Measurements from ENCODE around the gene CPLANE2.

Gene CPLANE2

DNA sequence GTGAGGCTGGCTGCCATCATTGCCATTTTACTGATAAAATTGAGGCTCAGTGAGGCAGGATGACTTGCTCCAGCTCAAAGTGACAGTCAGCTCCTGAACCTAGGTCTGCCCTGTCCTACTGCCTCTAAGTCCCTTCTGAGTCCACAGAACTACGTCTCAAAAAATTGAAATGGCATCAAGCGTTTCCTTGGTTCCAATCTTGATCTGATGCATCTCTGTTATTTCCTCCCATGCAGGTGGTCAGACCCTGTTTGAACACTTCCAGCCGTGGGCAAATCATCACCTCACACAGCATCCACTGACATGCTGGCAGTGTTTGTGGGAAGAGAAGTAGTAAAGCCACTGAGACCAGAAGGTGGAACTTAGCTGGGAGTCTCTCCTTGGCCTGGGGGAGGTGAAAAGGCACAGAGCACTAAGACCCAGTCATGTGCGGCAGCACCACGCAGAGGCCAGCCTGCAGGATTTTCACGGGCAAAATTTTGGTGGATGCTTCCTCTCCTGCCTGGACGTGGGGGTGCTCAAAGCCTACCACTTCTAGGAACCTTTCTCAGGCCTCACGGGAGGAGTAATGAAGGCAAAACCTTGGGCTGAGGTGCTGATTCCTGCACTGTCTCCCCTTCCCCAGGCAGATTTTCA, 7.8 kb upstream of the CPLANE2 start:
- DNase-seq (ENCODE audit: insufficient read length, low spot score) (no peak), FAIRE-seq (no peak)
- TF ChIP-seq POLR2A (IDR thresholded peaks at IDR 0.05; ENCODE audit: low read depth, low read length), result no peak

DNA sequence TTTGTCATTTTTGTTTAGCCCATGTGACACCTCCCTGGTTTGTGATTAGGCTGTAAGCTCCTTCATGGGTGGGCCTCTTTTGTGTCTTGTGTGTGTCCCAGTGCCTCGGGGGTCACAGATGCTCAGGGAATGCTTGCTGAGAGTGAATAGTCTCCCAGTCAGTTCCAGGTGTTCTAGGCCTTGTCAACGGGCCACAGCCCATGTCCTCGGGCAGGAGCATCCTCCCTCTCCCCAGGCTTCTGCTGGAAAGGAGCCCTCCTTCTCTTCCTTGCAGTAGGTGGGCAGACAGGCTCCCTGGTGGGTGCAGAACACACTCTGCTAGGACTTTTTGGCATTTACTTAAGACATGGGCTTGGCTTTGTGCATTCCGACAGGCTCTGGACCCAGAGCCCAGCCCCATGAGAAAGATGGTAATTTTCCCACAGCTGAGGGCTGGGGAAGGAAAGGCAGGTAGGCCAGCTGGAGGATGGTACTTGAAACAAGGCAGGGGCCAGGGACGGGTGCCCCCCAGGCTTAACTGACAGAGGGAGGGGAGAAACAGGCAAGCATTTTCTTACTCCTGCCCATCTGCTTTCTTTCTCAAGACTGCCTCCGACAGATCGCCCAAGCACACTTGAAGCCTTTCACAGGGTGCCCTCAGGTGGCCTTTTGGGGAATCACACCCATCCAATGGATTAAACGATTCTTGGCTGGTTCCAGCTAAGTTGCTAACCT, 7.1 kb upstream of the CPLANE2 start:
- TF ChIP-seq POLR2A (IDR thresholded peaks at IDR 0.05; ENCODE audit: low read depth, low read length), result no peak
- FAIRE-seq, result no peak
- DNase-seq (ENCODE audit: insufficient read length, low spot score), result peak; percentile 60

DNA sequence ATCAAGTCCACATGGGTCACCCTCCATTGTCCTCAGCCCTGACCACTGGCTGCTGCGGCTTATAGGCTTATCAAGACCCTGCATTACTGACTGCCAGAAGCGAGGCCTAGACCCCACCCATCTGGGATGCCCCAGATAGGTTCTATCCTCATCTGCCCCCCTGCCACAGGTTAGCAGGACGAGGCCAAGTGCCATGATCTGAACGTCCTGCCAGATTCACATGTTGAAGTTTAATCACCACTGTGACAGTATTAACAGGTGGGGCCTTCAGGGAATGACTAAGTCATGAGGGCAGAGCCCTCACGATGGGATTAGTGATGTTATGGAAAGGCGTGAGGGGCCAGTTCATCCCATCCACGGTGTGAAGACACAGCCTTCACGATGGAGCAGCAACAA, 6.2 kb upstream of the CPLANE2 start:
- FAIRE-seq, result no peak

DNA sequence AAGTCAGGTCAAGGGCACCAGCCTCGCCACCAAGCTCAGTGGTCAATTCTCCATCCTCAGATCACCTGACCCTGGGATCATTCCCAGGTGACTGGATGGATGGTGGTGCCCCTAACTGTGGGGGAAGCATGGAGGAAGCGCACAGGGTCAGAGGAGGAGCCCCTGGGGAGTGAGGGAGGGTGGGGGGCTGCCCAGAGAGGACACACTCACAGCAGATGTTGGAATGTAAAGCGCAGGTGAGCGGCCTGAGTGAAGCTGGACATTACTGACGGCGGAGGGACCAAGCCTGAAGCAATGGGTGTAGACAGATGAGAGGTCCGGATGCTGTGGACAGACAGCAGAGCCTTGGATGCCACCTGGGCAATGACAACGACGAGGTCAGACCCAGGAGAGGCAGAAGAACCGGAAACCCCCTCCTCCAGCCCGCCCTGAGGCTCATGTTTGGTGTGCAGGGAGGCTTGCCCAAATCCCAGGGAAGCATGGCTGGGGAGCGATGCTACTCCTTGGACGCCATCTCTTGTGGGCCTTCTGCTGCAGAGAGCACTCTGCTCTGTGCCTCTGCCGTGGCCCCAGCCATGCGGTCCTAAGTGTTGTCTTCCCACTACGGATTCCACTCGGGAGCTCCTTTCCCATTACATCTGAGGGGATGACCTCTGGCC, 5.7 kb upstream of the CPLANE2 start:
- DNase-seq (ENCODE audit: insufficient read length, low spot score) (no peak), FAIRE-seq (no peak)
- no peak for TF ChIP-seq POLR2A (IDR thresholded peaks at IDR 0.05; ENCODE audit: low read depth, low read length)

More for the DNA sequence above, 6.2 kb upstream of the CPLANE2 start:
- no peak for TF ChIP-seq POLR2A (IDR thresholded peaks at IDR 0.05; ENCODE audit: low read depth, low read length)
- no peak for DNase-seq (ENCODE audit: insufficient read length, low spot score)

DNA sequence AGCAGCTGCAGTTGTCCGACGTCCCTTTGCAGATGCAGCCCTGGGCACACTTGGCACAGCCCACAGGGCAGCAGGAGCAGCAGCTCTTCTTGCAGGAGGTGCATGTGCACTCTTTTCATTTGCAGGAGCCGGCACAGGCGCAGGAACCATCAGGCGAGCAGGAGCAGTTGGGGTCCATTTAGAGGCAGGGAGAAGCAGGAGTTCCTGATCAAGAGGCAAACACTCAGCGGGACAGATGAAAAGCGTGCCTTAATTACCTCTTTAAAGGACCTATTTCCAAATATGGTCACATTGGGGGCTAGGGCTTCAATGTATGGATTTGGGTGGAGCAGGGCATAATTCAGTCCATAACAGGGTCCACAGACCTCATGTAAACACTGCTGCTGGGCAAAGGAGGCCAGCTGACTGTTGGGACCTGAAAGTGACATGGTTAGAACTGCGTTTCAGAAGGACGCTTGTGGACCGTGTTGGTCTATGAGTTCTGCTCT, 4.3 kb upstream of the CPLANE2 start:
- TF ChIP-seq POLR2A (IDR thresholded peaks at IDR 0.05; ENCODE audit: low read depth, low read length), result no peak
- no peak for FAIRE-seq

DNA sequence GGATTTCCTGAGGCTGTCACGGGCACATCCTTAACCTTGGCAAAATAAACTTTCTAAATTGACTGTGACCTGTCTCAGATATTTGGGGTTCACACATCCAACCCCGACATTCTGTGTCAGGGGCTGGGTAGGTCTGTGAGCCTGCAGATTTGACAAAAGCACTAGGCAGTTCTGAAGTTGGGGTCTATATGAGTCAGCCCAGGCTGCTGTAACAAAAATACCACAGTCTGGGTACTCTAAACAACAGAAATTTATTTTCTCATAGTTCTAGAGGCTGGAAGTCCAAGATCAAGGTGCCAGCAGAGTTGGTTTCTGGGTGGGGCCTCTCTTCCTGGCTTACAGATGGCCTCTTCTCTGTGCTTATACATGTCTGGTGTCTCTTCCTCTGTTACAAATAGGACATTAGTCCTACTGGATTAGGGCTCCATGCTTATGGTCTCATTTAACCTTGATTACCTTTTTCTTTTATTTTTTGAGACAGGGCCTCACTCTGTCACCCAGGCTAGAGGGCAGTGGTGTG, 3.0 kb upstream of the CPLANE2 start:
- no peak for FAIRE-seq
- DNase-seq (ENCODE audit: insufficient read length, low spot score), result no peak
- no peak for TF ChIP-seq POLR2A (IDR thresholded peaks at IDR 0.05; ENCODE audit: low read depth, low read length)

More for the DNA sequence above, 4.3 kb upstream of the CPLANE2 start:
- no peak for DNase-seq (ENCODE audit: insufficient read length, low spot score)

DNA sequence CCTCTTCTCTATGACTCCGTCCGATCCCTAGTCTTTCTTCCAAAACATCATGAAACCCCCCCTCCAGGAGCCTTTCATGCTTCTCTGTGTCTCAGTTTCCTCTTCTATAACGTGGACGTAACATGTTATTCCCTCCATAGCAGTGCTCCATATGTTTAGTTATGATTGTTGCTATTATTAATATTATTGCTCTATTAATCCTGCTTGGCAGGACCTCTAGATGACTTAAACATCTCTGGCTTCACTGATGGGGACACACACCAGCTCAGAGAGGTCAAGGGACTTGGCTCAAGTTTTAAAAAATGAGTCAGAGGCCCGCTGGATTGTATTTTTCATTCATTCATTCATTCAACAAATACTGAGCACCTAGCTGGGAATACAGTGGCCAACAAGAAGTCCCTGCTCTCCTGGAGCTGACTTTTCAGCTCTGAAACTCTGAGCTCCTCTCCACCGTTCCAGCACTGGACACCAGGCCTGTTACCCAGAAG, 404 bp upstream of the CPLANE2 start:
- no peak for TF ChIP-seq POLR2A (IDR thresholded peaks at IDR 0.05; ENCODE audit: low read depth, low read length)
- DNase-seq (ENCODE audit: insufficient read length, low spot score) (no peak), FAIRE-seq (no peak)

DNA sequence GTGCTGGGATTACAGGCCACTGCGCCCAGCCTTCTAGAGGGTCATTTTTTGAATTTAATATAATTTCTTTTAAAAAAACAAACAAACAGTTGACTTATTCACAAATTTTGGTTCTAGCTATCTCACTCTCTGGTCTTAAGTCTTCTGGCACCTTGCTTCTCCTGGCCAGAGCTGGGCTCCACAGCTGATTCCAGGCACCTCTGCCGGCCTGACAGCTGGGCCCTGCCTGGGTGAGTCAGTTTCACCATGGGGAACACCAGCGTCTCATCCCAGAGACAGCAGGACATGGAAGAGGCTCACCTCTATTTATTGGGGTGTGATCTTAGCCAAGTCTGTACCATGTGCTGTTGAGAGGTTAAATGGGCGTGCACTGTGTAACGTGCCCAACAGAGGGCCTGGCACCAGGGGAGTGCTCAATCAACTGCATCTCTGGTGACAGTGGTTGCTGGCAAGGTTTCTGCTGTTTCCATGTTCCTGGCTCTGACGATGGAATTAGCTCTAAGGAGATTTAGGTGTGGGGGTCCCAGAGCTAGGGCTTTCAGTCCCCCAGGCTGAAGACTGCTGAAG, 956 bp downstream of the CPLANE2 start:
- TF ChIP-seq POLR2A (IDR thresholded peaks at IDR 0.05; ENCODE audit: low read depth, low read length), result no peak
- FAIRE-seq (peak; percentile 27), DNase-seq (ENCODE audit: insufficient read length, low spot score) (peak; percentile 51)

DNA sequence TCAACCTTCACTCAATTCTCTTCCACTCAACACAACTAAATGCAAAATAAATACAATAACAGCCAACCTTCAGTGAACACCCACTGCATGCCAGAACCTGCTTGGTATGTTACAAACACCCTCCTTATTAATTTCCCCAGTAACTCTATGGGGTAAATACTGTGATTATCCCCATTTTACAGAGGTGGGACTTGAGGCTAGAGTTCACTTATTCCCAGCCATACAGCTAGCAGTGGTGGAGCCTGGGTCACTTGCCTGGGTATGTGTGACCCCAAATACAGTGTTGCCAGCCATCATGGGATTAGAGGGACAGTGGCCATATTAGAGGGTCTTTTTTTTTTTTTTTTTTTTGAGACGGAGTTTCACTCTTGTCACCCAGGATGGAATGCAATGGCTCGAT, 1.6 kb downstream of the CPLANE2 start:
- DNase-seq (ENCODE audit: insufficient read length, low spot score) (no peak), FAIRE-seq (no peak)
- TF ChIP-seq POLR2A (IDR thresholded peaks at IDR 0.05; ENCODE audit: low read depth, low read length), result no peak

DNA sequence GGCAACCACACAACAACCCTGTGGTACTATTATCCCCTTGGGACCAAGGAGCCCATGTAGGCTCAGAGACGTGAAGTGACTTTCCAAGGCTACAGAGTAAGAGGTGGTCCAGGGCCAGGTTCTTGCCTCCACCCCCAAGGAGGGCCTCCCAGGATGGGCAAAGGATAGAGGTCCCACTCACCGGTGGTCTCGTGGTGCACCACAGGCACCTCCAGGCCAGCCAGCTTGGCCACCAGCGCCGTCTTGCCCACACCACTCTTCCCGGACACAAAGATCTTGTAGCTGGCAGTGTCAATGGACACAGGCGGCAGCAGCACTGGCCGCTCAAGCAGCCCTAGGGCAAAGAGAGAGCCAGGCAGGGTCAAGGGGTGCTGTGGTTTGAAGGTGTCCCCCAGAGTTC, 3.6 kb downstream of the CPLANE2 start:
- FAIRE-seq, result no peak
- no peak for DNase-seq (ENCODE audit: insufficient read length, low spot score)
- TF ChIP-seq POLR2A (IDR thresholded peaks at IDR 0.05; ENCODE audit: low read depth, low read length), result no peak

DNA sequence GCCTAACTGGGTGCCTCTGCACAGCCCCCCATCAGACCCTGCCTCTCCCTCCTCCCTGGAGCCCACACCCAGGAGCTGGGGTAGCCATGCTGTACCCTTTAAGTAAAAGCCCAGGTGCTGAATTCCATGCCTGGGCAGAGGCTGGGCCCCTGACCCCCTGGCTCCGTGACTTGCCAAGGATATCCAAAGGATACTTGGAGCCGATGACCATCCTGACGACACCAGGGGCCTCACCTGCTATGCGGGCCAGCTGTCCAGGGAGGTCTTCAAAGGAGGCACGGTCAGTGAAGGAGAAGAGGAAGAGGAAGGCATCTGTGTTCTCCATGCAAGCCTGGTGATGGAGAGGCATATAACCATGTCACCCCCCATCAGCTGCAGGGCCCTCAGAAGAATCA, 4.7 kb downstream of the CPLANE2 start:
- DNase-seq (ENCODE audit: insufficient read length, low spot score) (no peak), FAIRE-seq (no peak)
- TF ChIP-seq POLR2A (IDR thresholded peaks at IDR 0.05; ENCODE audit: low read depth, low read length), result no peak

DNA sequence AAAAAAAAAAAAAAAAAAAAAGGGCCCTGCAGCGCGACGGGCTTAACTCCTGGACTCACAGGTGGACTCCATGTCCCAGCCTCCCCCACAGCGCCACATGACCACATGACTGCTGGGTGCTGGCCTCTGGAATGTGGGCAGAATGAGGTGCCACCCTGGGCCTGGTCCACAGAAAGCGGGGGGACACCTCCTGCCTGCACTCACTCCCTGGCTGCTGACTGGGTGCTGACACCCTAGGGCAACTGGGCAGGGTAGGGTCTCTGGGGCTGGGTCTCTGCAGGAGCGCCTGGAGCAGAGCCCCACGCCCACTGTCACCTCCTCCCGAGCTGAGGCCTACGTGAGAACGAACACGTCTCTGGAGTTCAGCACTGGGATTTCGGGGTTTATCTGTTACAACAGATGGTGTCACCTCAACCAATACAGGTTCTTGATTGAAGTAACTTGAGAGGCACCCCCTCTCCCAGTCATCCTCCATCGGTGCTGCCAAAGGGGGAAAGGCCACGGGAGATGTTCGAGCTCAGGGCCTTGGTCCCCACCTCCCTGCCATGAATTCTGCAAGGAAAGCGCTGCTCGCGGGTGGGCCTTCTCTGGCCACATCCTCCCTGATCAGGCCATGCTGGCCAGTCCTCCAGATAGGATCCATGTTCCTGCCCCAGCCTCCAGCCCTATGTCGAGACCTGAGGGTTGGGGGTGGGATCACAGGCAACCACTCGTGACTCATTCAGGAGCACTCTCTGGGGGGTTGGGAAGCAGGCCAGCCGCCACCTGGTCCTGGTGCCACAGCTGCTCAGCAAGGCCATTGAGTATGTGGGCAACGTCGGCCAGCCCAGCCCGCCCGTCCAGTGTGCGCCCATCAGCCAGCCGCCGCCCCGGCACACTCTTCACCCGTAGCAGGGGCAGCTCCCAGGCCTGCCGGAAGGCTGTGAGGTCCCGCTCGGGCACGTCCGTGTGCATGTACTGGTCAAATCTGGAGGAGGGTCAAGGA, 5.4 kb downstream of the CPLANE2 start:
- no peak for TF ChIP-seq POLR2A (IDR thresholded peaks at IDR 0.05; ENCODE audit: low read depth, low read length)
- FAIRE-seq (no peak), DNase-seq (ENCODE audit: insufficient read length, low spot score) (no peak)

DNA sequence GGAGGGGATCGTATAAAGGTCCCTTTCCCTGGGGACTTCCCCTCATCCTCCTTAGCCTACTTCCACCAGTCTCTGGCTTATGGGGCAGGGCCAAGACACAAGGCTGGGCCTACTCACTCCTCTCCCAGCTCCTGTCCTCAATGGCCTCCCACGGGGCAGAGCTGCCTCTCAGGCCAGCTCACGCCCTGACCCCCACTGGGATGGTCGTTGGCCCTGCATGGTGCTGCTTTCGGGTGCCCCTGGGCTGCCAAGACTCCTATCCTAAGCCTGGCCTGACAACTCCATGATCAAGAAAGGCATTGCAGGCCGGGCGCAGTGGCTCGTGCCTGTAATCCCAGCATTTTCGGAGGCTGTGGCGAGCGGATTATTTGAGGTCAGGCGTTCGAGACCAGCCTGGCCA, 6.2 kb downstream of the CPLANE2 start:
- DNase-seq (ENCODE audit: insufficient read length, low spot score), result no peak
- no peak for FAIRE-seq
- TF ChIP-seq POLR2A (IDR thresholded peaks at IDR 0.05; ENCODE audit: low read depth, low read length), result no peak
